ENCODE results near the gene PTPRH.

PTPRH gene, protein sequence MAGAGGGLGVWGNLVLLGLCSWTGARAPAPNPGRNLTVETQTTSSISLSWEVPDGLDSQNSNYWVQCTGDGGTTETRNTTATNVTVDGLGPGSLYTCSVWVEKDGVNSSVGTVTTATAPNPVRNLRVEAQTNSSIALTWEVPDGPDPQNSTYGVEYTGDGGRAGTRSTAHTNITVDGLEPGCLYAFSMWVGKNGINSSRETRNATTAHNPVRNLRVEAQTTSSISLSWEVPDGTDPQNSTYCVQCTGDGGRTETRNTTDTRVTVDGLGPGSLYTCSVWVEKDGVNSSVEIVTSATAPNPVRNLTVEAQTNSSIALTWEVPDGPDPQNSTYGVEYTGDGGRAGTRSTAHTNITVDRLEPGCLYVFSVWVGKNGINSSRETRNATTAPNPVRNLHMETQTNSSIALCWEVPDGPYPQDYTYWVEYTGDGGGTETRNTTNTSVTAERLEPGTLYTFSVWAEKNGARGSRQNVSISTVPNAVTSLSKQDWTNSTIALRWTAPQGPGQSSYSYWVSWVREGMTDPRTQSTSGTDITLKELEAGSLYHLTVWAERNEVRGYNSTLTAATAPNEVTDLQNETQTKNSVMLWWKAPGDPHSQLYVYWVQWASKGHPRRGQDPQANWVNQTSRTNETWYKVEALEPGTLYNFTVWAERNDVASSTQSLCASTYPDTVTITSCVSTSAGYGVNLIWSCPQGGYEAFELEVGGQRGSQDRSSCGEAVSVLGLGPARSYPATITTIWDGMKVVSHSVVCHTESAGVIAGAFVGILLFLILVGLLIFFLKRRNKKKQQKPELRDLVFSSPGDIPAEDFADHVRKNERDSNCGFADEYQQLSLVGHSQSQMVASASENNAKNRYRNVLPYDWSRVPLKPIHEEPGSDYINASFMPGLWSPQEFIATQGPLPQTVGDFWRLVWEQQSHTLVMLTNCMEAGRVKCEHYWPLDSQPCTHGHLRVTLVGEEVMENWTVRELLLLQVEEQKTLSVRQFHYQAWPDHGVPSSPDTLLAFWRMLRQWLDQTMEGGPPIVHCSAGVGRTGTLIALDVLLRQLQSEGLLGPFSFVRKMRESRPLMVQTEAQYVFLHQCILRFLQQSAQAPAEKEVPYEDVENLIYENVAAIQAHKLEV

DNA sequence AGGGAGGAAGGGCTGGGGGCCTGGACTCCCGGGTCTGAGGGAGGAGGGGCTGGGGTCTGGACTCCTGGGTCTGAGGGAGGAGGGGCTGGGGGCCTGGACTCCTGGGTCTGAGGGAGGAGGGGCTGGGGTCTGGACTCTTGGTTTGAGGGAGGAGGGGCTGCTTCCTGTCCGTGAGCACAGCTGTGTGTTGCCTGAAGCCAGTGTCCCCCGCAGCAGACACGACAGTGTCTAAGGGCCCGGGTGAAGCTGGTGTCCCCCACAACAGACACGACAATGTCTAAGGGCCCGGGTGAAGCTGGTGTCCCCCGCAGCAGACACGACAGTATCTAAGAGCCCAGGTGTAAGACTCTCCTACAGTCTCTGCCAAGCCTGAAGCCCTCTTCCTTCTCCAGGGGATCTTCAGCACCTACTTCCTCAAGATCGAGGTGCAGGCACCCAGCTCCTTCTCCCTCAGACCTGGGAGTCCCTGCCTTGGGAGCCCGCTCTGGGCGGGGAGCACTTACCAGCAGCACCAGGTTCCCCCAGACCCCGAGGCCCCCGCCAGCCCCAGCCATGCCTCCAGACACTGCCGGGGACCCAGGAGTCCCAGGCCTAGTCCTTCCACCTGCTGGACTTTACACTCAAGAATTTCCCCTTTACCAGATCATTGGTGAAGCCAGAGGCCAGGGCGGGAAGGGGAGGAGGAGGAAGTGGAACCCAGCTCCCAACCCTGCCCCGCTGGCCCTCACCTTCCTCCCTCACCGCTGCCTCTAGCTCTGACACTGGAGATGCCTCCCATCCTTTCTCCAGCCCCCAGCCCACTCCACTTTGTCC lies at the start of gene PTPRH:
Gene PTPRH, minus strand, starts transcription at position 622 of the 813 bp plus-strand sequence. Its CDS starts 68 bp downstream, at position 554.
- no peak for DNase-seq (ENCODE audit: low spot score)

DNA sequence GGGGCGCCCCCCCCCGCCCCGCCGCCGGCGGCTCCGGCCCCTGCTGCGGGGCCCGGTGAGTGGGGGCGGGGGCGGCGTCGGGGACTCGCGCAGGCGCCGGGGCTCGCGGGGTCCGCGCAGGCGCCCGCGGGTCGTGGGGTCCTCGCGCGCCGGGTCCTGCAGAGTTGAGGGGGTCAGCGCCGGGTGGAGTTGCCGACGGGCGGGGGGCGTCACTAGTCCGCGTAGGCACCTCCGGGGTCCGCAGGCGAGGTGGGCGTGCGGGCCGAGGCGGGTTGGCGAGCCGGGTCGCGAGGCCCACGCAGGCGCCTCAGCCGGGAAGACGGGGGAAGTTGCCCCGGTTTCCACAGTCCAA lies 49.2 kb upstream of the PTPRH start:
- peak; percentile 28 for DNase-seq (ENCODE audit: low spot score)

DNA sequence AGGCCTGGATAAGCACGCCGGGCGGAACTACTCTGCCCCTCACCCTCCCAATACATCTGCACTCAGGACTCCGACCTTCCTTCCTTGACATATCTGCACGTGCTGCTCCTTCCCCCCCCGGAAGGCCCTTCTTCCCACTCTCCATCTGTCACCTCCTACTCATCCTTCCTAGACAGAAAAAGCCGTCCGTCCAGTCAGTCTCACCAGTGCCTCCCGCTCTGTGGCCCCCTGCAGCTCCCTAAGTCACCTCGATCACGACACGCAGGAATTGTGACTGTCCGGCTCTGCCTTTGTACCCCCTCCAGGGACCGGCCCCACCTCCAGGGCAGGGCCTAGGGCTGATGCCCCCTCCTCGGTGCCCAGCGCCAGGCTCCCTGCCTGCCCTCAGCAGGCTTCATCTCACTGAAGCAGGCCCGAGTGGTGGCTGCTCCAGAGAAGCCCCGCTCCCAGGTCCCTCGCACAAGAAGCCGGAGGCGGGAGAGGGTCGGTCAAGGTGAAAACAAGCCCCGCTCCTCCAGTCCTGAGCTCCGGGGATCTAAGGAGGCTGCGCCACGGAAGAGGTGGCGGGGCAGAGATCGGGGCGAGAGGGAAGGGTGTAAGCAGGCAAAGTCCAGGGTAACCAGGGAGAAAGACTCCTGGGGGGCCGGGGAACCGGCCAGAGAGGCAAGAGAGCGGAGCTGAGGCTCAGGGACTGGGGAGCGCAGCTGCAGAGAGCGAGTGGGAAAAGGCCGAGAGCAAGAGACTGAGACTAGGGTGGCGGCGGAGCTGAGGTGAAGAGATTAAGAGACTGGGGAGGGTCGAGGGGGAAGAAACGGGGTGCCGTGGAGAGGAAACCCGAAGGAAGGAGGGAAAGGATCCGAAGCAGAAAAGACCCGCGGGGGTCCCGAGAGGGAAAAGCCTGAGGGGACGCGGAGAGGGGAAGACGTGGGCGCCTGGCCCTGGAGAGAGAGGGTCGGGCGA lies 48.4 kb upstream of the PTPRH start:
- DNase-seq (ENCODE audit: low spot score): no peak

DNA sequence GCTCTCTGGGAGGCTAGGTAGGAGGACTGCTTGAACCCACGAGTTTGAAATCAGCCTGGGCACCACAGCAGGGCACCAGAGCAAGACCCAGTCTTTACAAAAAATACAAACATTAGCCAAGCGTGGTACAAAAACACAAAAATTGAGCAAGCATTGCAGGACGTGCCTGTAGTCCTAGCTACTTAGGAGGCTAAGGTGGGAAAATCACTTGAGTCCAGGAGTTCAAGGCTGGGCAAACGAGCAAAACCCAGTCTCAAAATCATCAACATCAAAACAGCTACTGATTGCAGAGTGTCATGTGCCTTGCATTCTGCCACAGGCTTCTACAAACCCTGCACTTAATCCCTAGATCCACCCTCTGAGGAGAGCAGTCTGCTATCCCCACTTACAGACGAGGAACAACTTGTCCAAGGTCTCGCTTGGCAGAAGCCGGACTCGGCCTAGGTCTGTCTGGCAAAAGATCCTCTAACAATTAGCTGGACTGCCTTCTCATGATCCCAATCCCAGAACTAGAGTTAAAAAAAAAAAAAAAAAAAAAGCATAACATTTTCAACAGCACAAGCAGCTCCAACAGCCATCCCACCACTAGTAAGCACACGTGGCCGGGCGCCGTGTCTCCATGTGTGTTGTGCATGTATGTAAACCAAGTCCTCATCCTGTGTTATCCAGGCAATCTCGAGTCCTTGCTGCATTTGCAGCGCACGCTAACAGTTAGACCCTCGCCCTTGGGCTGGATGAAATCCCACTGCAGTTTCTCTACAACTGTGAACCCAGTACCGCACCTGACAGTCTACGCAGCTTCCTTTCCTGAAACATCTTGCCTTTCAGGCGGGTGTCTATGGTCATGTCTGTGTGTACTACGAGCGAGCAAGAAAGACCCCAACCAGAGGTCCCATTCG lies 47.5 kb upstream of the PTPRH start:
- DNase-seq (ENCODE audit: low spot score): no peak

DNA sequence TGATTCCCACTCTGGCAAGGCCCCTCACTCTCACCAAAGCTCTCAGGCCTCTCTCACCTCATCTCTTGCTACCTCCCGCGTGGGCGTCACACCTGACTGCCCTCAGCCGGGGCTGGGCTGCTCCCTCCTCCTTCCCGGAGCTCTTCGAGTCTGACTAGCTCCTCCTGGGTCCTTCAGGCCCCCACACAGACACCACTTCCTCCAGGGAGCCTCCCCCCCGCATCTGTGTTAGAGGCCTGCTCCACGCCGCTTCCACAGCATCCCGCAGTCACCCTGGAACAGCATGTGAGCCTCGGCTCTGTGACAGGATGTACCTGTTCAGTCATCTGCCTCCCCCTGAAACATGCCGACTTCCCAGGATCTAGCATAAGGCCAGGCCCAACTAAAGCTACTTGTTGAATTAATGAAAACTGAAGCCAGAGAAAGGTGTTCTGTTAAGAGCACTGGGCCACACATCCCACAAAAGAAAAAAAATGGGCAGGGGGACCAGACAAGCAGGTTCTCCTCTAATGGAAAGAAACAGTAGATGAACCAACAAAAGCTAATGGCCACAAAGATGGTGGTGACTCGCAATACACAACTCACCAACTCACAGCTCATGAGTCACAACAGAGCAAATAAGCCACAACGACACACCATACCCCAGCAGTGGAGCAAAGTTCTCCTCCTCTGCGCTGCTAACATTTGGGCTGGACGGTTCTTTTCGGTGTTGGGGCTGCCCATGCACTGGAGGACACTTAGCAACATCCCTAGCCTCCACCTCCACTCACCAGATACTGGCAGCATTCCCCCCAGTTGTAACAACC lies 46.5 kb upstream of the PTPRH start:
- DNase-seq (ENCODE audit: low spot score): peak; percentile 52

DNA sequence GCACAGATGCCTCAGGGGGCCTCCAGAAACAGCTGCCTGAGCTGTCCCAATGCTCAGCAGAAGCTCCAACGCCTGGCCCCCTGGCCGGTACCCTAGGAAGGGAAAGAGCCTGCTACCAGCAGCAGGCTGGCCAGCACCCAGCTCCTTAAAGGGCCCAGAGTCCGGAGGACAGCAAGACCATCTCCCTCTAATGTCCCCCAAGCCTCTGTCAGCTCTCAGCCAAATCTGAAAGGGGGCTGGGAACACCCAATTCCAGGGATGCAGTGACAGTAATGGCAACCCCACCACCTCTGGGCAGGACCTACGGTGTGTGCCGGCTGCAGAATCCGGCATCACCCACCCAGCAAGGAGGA lies 45.3 kb upstream of the PTPRH start:
- no peak for DNase-seq (ENCODE audit: low spot score)

DNA sequence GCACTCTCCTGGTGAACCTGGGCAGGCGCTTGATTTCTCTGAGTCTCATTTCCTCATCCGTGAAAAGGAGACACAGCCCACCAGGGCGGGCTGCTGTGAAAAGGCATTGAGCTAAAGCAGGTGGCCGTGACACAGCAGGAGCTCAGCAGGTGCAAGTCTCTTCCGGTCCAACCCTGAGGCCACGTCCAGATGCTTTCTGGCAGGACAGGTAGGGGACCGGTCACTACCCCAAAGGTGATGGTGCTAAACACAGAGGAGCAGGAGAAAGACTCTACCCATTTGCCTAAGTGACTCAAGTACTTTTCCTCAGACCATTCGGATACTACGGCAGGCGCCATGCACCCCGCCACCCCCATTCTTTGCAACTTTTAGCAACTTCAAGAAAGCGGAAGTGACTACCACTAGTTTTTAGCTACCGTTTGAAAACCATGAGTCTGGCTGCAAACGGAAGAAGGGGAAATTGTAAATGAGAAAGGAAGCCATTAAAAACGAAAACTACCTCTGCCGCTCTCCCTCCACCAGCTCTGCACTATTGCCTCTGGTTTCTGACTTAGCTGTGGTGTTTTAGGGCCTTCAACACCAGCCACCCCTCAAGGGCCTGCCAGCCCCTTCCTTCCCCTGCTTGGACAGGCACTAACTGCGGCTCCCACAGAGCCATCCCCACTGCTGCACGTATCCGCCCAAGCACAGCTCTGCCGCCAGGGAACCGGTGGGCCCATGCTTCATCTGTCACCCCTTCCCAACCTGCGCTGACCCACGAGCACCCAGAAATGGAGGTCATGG lies 44.7 kb upstream of the PTPRH start:
- DNase-seq (ENCODE audit: low spot score): peak; percentile 69

DNA sequence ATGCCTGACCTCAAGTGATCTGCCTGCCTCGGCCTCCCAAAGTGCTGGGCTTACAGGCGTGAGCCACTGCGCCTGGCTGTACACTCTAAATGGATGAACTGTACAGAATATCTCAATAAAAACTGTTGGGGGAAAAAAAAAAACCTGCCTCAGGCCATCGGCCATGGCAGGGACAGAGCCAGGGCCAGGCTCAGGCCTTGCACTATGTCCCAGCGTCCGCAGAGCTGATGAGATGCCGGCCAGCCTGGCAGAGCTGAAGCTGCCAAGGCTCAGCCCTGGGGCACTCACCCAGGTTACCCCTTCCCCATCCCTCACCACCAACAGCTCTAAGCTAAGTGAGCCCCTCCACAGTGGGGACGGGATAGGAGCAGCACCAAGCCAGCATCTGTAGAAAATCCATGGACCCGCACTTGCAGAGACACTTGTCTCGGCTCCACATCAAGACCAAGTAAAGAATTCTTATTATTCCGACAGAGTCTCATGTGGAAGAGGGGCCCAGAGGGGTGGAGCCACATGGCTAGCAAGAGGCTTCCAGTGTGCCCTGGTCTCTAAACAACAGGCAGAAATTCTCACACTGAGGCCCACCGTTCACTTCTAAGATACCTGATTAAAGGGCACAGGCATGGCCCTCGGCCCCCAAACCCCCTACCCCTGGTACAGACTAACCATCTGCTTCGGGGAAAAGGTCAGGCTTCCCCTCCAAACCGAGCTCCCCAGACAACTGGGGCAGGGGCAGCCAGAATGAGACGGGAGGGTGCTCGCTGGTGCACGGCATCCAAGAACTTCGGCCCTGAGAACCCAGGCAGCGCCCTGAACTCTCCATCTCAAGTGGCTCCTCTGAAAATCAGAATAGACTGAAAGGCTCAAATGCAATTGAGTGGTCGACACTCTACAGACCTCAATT lies 43.7 kb upstream of the PTPRH start:
- DNase-seq (ENCODE audit: low spot score): no peak

DNA sequence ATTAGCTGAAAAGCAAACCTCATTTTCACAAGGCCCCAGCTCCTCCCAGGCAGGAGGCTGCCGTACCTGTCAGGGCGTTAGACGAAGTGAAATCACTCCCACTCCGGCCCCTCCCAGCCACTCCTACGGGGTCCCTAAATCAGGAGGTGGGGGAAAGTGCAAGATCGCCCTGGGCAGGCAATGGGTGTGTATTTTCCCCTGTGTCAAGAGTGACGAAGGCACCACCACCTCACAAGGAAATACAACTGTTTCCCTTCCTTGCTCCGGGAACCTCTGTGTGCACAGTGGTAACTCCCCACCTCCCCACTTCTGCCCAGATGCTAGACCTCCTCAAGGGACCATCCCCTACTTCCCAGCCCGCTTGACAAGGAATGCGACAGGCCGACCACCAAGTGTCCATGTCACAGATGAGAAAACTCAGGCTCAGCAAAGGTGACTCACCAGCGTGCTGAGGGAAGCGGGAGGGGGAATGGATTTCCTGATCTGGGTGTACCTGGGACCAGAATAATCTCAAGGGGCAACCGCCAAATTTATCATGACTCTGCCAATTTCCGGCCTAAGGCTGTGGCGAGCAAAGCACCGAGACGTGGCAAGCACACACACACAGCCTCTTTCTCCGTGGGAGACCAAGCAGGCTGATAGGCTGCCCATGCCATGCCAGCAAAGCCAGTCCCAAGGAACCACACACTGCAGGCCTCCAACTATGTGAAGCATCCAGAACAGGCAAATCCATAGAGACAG lies 42.2 kb upstream of the PTPRH start:
- peak; percentile 66 for DNase-seq (ENCODE audit: low spot score)

DNA sequence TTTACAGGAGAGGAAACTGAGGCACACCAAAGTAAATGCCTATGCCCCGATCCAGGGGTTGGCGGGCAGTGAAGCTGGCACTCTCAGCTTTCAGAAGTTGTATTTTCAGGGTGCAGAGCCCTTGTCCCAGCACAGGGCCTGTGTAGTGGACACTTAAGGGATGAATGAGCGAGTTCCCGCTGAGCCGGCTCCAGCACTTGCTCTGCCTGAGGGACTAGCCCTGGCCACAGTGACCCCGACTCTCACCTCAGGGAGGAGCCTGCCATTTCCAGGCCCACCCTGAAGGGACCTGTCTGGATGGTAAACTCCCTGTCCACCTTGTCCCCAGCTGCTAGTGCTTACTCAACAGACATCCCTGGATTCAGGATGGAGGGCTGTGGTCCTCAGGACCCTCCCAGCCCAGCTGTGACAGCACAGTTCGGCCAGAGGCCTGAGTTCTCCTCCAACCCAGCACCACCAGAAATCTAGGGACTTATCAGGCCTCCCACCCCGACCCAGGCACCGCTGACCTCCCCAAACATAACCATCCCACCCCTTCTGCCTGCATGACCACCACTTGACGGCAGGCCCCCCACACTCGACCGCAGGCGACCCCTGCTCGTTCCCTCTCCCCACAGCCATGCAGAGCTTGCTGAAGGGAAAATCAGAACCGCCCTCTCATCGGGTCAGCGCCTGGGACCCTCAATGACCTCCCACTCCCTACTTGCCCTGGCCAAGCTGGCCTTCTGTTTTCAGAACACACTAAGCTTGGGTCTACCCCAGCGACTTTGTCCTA lies 41.1 kb upstream of the PTPRH start:
- DNase-seq (ENCODE audit: low spot score): no peak

DNA sequence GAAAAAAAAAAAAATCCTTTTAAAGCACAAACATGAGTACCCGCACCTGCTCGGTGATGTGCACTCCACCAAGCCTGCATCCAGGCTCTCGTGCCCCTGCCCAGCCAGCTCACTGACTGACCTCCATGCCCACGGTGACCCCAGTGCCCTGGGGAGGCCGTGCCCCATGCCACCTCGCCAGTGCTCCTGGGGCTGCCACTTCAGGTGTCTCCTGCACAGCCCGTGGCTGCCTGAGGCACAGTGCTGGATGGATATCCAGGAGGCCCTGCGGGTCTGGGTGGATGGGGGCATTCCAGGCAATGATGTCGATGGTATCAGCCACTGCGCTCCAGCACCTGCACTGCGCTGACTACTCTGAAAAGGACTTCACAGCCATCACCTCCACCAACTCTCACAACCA lies 40.5 kb upstream of the PTPRH start:
- no peak for DNase-seq (ENCODE audit: low spot score)

DNA sequence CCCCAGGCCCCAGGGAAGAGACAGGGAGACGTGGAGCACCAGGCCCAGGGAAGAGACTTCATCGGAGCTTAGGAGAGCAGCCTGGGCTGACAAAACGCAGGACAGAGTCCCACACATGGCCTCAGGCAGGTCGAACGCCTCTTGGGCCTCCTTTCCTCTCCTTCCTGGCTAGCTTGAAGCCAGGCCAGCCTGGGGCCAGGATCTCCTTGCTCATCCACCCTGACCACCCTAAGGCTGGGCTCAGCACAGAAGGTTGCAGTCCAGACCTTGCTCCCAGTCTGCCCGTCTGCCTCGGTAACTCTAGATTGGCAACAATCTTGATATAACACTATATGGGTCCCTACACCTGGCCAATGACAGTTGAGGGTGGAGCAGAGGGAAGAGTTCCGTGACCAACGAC lies 39.4 kb upstream of the PTPRH start:
- DNase-seq (ENCODE audit: low spot score): no peak

DNA sequence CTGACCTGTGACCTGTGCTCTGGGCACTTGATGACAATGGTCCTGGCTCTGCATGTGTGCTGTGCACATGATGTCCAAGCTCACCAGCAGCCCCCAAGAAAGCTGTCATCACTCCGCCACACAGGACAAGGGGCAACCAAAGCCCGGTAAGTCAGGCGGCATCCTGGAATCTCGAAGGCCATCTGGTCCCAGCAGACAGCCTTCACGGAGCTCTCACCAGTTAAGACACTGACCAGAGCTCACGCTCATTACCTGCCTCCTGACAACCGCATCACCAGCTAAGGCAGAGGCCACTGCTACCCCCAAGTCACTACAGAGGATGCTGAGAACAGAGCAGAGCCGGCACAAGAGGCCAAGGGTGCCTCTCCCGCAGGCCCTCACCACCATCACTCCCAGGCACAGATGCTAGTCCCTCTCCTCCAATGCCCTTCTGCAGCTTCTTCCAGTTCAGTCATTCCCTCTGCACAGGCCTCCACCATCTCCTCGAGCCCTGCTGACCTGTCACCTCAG lies 38.9 kb upstream of the PTPRH start:
- no peak for DNase-seq (ENCODE audit: low spot score)

DNA sequence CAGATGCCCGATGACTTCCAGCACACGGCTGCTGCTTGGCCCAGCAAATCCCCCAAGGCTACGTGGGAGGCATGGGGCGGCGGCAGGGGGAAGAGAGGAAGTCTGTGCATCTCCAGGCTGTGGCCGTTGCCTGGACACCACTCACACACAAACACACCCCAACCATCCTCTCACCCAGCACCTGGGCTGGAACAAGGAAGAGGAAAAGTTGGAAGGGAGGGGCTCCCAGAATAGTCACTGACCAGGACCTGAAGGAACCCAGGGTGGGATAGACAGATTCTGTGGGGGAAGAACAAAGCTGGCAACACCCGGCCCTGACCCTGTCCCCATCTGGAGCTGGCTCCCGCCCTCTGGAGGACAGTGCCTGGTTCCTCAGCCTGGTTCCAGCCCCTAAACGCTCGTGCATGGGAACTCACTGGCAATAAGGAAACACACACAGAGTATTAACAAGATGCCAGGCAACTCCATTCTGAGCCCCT lies 38.4 kb upstream of the PTPRH start:
- no peak for DNase-seq (ENCODE audit: low spot score)
